Pancreas (tissue), 10 donors: ENCODE data around the gene FOXJ2. TPM values are rescaled to one million over a fixed set of nuclear protein-coding genes. Genes with fewer than 3 reads are reported as not detected.
"Not testable (repeated sequence)": the region's sequence is repeated elsewhere in the genome, so short reads cannot be mapped to it uniquely, and the experiment has no call there.

Experiments
- ATAC-seq, 4 donors: fragments of 200-7000 bp; cut with Tn5 transposase; one replicate each; pipeline versions ENCODE4 v1.8.0 to v1.9.1; 2020; ENCODE audit warnings: mild to moderate bottlenecking in 4 of 4, moderate library complexity in 4 of 4
- DNase-seq, 6 donors: peaks; one replicate each; pipeline ENCODE4 v3.0.0-alpha.2; 2020
- FAIRE-seq: peaks from 2 replicates; lab custom pipeline; 2012; peaks lifted over from hg19 to GRCh38; lab: Jason Lieb, UNC
- H3K27ac ChIP-seq, 4 donors: fragments of 200-600 bp; sonication (generic); 1 replicate in 3 of 4; 2 replicates in 1 of 4; pipeline versions ENCODE4 v1.5.0 to v1.8.0; 2020
- H3K27me3 ChIP-seq, 4 donors: fragments of 200-600 bp; one replicate each; pipeline ENCODE4 v1.8.0; 2021
- H3K36me3 ChIP-seq, 3 donors: fragments of 200-600 bp; sonication (generic) in 1 of 3; one replicate each; pipeline versions ENCODE4 v1.5.0 to v1.8.0; 2020 to 2021
- H3K4me1 ChIP-seq, 3 donors: fragments of 200-600 bp; one replicate each; pipeline ENCODE4 v1.8.0; 2021
- H3K4me3 ChIP-seq, 4 donors: fragments of 200-600 bp; sonication (generic) in 2 of 4; one replicate each; pipeline versions ENCODE4 v1.5.0 to v1.8.0; 2020 to 2021
- H3K9me3 ChIP-seq, 4 donors: fragments of 200-600 bp; one replicate each; pipeline ENCODE4 v1.8.0; 2021
- CTCF ChIP-seq, 4 donors: fragments of 200-600 bp; sonication (generic) in 3 of 4; IDR thresholded peaks; one replicate each; pipeline versions ENCODE4 v1.5.0 to v1.8.0; 2021; ENCODE audit warnings: antibody characterized with exemption in 4 of 4
- WGBS, 2 donors: extraction: QIAGEN DNeasy Blood & Tissue Kit; methylation state at CpG; one replicate each; pipeline ENCODE4 v1.1.7; 2013; 5-methylcytosine and 5-hydroxymethylcytosine counted together
- intact Hi-C, 3 donors: fragments of 100-400 bp; cut with DNase I; formaldehyde crosslinking; loops; one replicate each; pipeline versions ENCODE4 v1.11.1 to v1.14.2; 2022
- polyA plus RNA-seq, 2 donors: library from polyadenylated mRNA; stranded (reverse); fragments of 200-250 nt; gene quantifications; one replicate each; pipeline ENCODE4 v1.2.3, GENCODE V29; 2013
- total RNA-seq, 6 donors: library from RNA; stranded (reverse); fragmentation: NEBNext Ultra II Directional in 4 of 6; extraction: Animal tissue kit (Norgen Biotek cat#: 25700) in 4 of 6; gene quantifications; one replicate each; pipeline versions ENCODE4 v1.2.1 to v1.2.4, GENCODE V29; 2021 to 2023
- donor health status: healthy with polysubstance abuse.
- donor health status: DM: no; HTN: no; CAD: no; lungs with moderate emphysema.
- donor health status: DM: no; HTN: no; CAD: no.
- donor health status: control.
- donor health status: control.
- donor health status: Bipolar disorder and iron deficiency.
- donor health status: DM: yes; HTN: yes; CAD: no.
- donor health status: DM: no; HTN: no; CAD: no.
- donor health status: DM: no; HTN: no; CAD: no.
- donor health status: DM: yes; HTN: yes; CAD: no.

Gene FOXJ2
- total RNA-seq: 10 to 100 TPM in 1 of 6 donors, 1 to 10 TPM in 5; 5.3 to 10.4 (median 6.9) TPM
- 1 to 10 TPM; 5.3 to 7.4 TPM for polyA plus RNA-seq

- no peak for TF ChIP-seq CTCF (IDR thresholded peaks at IDR 0.05)
- 0% methylated on average over 52 to 91 of the region's 93 CpGs for WGBS, 2 donors
- Histone ChIP-seq H3K4me3 (peak within 1 kb of the TSS; percentile 88 to 97 (median 94)), H3K27ac (peak within 1 kb of the TSS; percentile 88 to 95 (median 90)), H3K9me3 (no peaks in the 10 kb centered on the region), H3K36me3 (no peaks in the 10 kb centered on the region), H3K4me1 (peaks cover 10 to 45% (median 28%) of the 10 kb centered on the region in 3 donors), H3K27me3 (no peaks in the 10 kb centered on the region)
- FAIRE-seq (no peak), ATAC-seq (peak; percentile 87 to 96 (median 91)), DNase-seq (peak; percentile 79 to 94 (median 88))
- intact Hi-C loops: no loop called here
These were observed at the start of gene FOXJ2 for GRCh38 chr12:8032242-8033152. Gene FOXJ2, plus strand, starts transcription at chr12:8032716. Its CDS starts 7,117 bp downstream, at chr12:8039833.

GRCh38 chr12:7983019-7983418 is 49.5 kb upstream of the FOXJ2 start:
- not testable (repeated sequence) for H3K36me3 ChIP-seq, FAIRE-seq, H3K4me1 ChIP-seq, DNase-seq, ATAC-seq, H3K27ac ChIP-seq, H3K4me3 ChIP-seq, H3K27me3 ChIP-seq, H3K9me3 ChIP-seq
- 84% methylated on average over 10 to 11 of the region's 11 CpGs for WGBS, 2 donors
- intact Hi-C loops: loop anchor here in 1 of 3 donors (10.0 kb wide), 1 partner anchor 128 kb away; no protein-coding TSS in a partner anchor

GRCh38 chr12:7983460-7983859 is 49.1 kb upstream of the FOXJ2 start:
- not testable (repeated sequence) for H3K27me3 ChIP-seq, FAIRE-seq, H3K9me3 ChIP-seq, H3K4me1 ChIP-seq, H3K27ac ChIP-seq, H3K36me3 ChIP-seq, H3K4me3 ChIP-seq, DNase-seq, ATAC-seq
- WGBS, 2 donors: 91 to 100% methylated on average over 1 of the region's 1 CpG
- intact Hi-C loops: loop anchor here in 1 of 3 donors (10.0 kb wide), 1 partner anchor 129 kb away; no protein-coding TSS in a partner anchor

GRCh38 chr12:7984900-7985299 is 47.6 kb upstream of the FOXJ2 start:
- intact Hi-C loops: loop anchor here in 1 of 3 donors (10.0 kb wide), 1 partner anchor 130 kb away; no protein-coding TSS in a partner anchor
- TF ChIP-seq CTCF (IDR thresholded peaks at IDR 0.05): no peak
- Histone ChIP-seq H3K9me3 (no peaks in the 10 kb centered on the region), H3K4me1 (no peaks in the 10 kb centered on the region), H3K36me3 (no peaks in the 10 kb centered on the region), H3K27ac (no peak overlapping the region), H3K27me3 (no peaks in the 10 kb centered on the region), H3K4me3 (no peak overlapping the region)
- FAIRE-seq (no peak), ATAC-seq (no peak), DNase-seq (no peak)
- WGBS, 2 donors: 63 to 74% methylated on average over 5 of the region's 5 CpGs

GRCh38 chr12:7985802-7986418 is 46.6 kb upstream of the FOXJ2 start:
- Histone ChIP-seq H3K9me3 (no peaks in the 10 kb centered on the region), H3K36me3 (no peaks in the 10 kb centered on the region), H3K4me1 (no peaks in the 10 kb centered on the region), H3K27ac (no peak overlapping the region), H3K27me3 (no peaks in the 10 kb centered on the region), H3K4me3 (no peak overlapping the region)
- ATAC-seq (no peak), DNase-seq (no peak), FAIRE-seq (no peak)
- TF ChIP-seq CTCF (IDR thresholded peaks at IDR 0.05): no peak
- WGBS, 2 donors: 82 to 90% methylated on average over 7 of the region's 7 CpGs
- intact Hi-C loops: loop anchor here in 1 of 3 donors (10.0 kb wide), 1 partner anchor 131 kb away; no protein-coding TSS in a partner anchor
